Measurements from ENCODE around the gene KCNIP3. TPM values are rescaled to one million over a fixed set of nuclear protein-coding genes. Genes with fewer than 3 reads are reported as not detected.

The KCNIP3 gene
- polyA plus RNA-seq, 1 of the 3 experiments (the other 2 are of a cell fraction), result 0.97 TPM

- no peaks in the 10 kb centered on the region for H3K36me3 ChIP-seq (replicated peaks in 1 of 2; ENCODE audit: control insufficient read depth in 1 of 2, insufficient read depth in 2 of 2, low read length in 1 of 2)
- no peaks in the 10 kb centered on the region for H3F3A ChIP-seq (replicated peaks; ENCODE audit: insufficient read depth)
- H4K20me1 ChIP-seq (ENCODE audit: insufficient read depth), result no peaks in the 10 kb centered on the region
- no peak overlapping the region for H3K4me2 ChIP-seq
- H3K9me2 ChIP-seq, result no peaks in the 10 kb centered on the region
- no peak overlapping the region for H3K9ac ChIP-seq
- H3K4me1 ChIP-seq (ENCODE audit: control insufficient read depth in 1 of 2, insufficient read depth in 2 of 2, low read depth in 1 of 2, low read length in 1 of 2), result peaks cover 4 to 7% of the 10 kb centered on the region in 2 experiments; a peak in 2 of 4 replicates
- H2AFZ ChIP-seq (ENCODE audit: low read depth), result no peak overlapping the region
- no peaks in the 10 kb centered on the region for H3K9me3 ChIP-seq
- H3K27ac ChIP-seq (ENCODE audit: low read depth in 2 of 2, low read length in 1 of 2), result no peak overlapping the region
- no peaks in the 10 kb centered on the region for H3K79me2 ChIP-seq (ENCODE audit: insufficient read depth)
- H3K4me3 ChIP-seq (ENCODE audit: low read depth in 2 of 2, low read length in 1 of 2), result no peak overlapping the region
- no peak for TF ChIP-seq ELF1 (IDR thresholded peaks at IDR 0.05)
- no peak for TF ChIP-seq NRF1 (IDR thresholded peaks at IDR 0.05; ENCODE audit: low read depth, low read length)
- no peak for TF ChIP-seq SMC3 (IDR thresholded peaks at IDR 0.05; ENCODE audit: low read depth, low read length)
- no peak for TF ChIP-seq RCOR1 (IDR thresholded peaks at IDR 0.05; ENCODE audit: low read length)
- TF ChIP-seq, protein P1, sequence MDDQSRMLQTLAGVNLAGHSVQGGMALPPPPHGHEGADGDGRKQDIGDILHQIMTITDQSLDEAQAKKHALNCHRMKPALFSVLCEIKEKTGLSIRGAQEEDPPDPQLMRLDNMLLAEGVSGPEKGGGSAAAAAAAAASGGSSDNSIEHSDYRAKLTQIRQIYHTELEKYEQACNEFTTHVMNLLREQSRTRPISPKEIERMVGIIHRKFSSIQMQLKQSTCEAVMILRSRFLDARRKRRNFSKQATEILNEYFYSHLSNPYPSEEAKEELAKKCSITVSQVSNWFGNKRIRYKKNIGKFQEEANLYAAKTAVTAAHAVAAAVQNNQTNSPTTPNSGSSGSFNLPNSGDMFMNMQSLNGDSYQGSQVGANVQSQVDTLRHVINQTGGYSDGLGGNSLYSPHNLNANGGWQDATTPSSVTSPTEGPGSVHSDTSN (IDR thresholded peaks at IDR 0.05), result no peak
- TF ChIP-seq GABPA (IDR thresholded peaks at IDR 0.05; ENCODE audit: low read depth), result no peak
- no peak for TF ChIP-seq CHD2 (IDR thresholded peaks at IDR 0.05; ENCODE audit: low read length, partially characterized antibody)
- TF ChIP-seq FOXJ3 (CRISPR knock-in tag; IDR thresholded peaks at IDR 0.05), result no peak
- no peak for TF ChIP-seq EZH2phosphoT487 (IDR thresholded peaks at IDR 0.05; ENCODE audit: borderline replicate concordance, low read depth)
- TF ChIP-seq POLR2AphosphoS5 (IDR thresholded peaks at IDR 0.05; ENCODE audit: low read depth, low read length), result no peak
- POLR2A ChIA-PET, result no interaction called here
- CTCF ChIA-PET, result interaction anchor here (2.4 to 3.6 kb wide), 3 partner anchors 14 to 112 kb away, joined by 19 to 40 read pairs (median 24); no protein-coding TSS in a partner anchor
- 30% methylated on average over 7 of the region's 7 CpGs for WGBS (ENCODE audit: low lambda C conversion rate)
- DNase-seq, result no peak
- H3K27me3 ChIP-seq (ENCODE audit: insufficient read depth), result peaks cover 62% of the 10 kb centered on the region
Observed at GRCh38 chr2:95343429-95344214, 46.5 kb downstream of the KCNIP3 start.

DNA sequence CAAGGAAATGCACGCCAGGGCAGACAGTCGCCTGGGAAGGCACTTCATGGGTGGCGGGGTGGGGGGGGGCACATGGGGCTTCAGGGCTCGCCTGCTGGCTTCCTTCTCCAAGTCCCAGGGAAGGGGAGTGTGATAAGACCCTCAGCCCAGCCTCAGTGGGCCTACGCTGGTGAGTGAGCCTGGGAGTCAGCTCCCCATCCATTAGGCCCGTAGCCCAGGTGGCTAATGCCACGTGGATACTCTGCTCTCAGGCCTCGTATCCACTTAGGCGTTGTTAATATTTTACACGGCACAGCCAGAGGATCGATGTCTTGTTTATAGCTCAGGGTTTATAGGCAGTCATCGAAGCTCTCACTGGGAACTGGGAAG is 47.1 kb downstream of the KCNIP3 start:
- Histone ChIP-seq H4K20me1 (ENCODE audit: insufficient read depth) (no peaks in the 10 kb centered on the region), H2AFZ (ENCODE audit: low read depth) (no peak overlapping the region), H3F3A (replicated peaks; ENCODE audit: insufficient read depth) (no peaks in the 10 kb centered on the region), H3K4me2 (no peak overlapping the region), H3K27ac (ENCODE audit: low read depth in 2 of 2, low read length in 1 of 2) (no peak overlapping the region), H3K9me2 (no peaks in the 10 kb centered on the region), H3K27me3 (ENCODE audit: insufficient read depth) (peaks cover 62% of the 10 kb centered on the region), H3K4me1 (ENCODE audit: control insufficient read depth in 1 of 2, insufficient read depth in 2 of 2, low read depth in 1 of 2, low read length in 1 of 2) (peaks cover 4 to 7% of the 10 kb centered on the region in 2 experiments; a peak in 2 of 4 replicates), H3K36me3 (replicated peaks in 1 of 2; ENCODE audit: control insufficient read depth in 1 of 2, insufficient read depth in 2 of 2, low read length in 1 of 2) (no peaks in the 10 kb centered on the region), H3K9ac (no peak overlapping the region), H3K9me3 (no peaks in the 10 kb centered on the region), H3K79me2 (ENCODE audit: insufficient read depth) (no peaks in the 10 kb centered on the region), H3K4me3 (ENCODE audit: low read depth in 2 of 2, low read length in 1 of 2) (no peak overlapping the region)
- ChIA-PET POLR2A (no interaction called here), CTCF (interaction anchor here (1.2 to 3.6 kb wide), 6 partner anchors 11 to 112 kb away, joined by 5 to 40 read pairs (median 22); no protein-coding TSS in a partner anchor)
- DNase-seq, result no peak
- 49% methylated on average over 3 of the region's 12 CpGs for WGBS (ENCODE audit: low lambda C conversion rate)
- TF ChIP-seq ELF1 (IDR thresholded peaks at IDR 0.05) (no peak), POLR2AphosphoS5 (IDR thresholded peaks at IDR 0.05; ENCODE audit: low read depth, low read length) (no peak), JUND (IDR thresholded peaks at IDR 0.05) (no peak), NRF1 (IDR thresholded peaks at IDR 0.05; ENCODE audit: low read depth, low read length) (no peak), GATA2 (CRISPR knock-in tag; IDR thresholded peaks at IDR 0.05) (no peak), TEAD4 (IDR thresholded peaks at IDR 0.05; ENCODE audit: borderline replicate concordance, insufficient read depth) (no peak), EP300 (IDR thresholded peaks at IDR 0.05; ENCODE audit: borderline replicate concordance in 1 of 2, low read depth in 1 of 2, low read length in 1 of 2) (no peak), TCF12 (IDR thresholded peaks at IDR 0.05) (no peak), RAD21 (IDR thresholded peaks at IDR 0.05; ENCODE audit: low read length) (no peak), CTCF (IDR thresholded peaks at IDR 0.05) (no peak), FOXM1 (IDR thresholded peaks at IDR 0.05; ENCODE audit: low read depth) (no peak), RCOR1 (IDR thresholded peaks at IDR 0.05; ENCODE audit: low read length) (no peak), CHD2 (IDR thresholded peaks at IDR 0.05; ENCODE audit: low read length, partially characterized antibody) (no peak)
- TF ChIP-seq, protein P2, sequence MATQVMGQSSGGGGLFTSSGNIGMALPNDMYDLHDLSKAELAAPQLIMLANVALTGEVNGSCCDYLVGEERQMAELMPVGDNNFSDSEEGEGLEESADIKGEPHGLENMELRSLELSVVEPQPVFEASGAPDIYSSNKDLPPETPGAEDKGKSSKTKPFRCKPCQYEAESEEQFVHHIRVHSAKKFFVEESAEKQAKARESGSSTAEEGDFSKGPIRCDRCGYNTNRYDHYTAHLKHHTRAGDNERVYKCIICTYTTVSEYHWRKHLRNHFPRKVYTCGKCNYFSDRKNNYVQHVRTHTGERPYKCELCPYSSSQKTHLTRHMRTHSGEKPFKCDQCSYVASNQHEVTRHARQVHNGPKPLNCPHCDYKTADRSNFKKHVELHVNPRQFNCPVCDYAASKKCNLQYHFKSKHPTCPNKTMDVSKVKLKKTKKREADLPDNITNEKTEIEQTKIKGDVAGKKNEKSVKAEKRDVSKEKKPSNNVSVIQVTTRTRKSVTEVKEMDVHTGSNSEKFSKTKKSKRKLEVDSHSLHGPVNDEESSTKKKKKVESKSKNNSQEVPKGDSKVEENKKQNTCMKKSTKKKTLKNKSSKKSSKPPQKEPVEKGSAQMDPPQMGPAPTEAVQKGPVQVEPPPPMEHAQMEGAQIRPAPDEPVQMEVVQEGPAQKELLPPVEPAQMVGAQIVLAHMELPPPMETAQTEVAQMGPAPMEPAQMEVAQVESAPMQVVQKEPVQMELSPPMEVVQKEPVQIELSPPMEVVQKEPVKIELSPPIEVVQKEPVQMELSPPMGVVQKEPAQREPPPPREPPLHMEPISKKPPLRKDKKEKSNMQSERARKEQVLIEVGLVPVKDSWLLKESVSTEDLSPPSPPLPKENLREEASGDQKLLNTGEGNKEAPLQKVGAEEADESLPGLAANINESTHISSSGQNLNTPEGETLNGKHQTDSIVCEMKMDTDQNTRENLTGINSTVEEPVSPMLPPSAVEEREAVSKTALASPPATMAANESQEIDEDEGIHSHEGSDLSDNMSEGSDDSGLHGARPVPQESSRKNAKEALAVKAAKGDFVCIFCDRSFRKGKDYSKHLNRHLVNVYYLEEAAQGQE (IDR thresholded peaks at IDR 0.05; ENCODE audit: low read depth, low read length), result no peak
- TF ChIP-seq, protein P1 (IDR thresholded peaks at IDR 0.05), result no peak
